Cardiac fibroblast (primary cell): ENCODE data around the gene CAMTA1.

ENCODE experiments used
- DNase-seq, 2 donors: peaks; one replicate each; pipeline versions ENCODE4 v3.0.0 to v3.0.0-alpha.2; 2010; ENCODE audit warnings: low read depth in 2 of 2
- H3K4me3 ChIP-seq, 2 donors: replicated peaks in 1 of 2; 1 replicate in 1 of 2; 2 replicates in 1 of 2; pipeline ENCODE4 v1.5.1; 2011; ENCODE audit warnings: low read depth in 2 of 2, low read length in 2 of 2, mild to moderate bottlenecking in 2 of 2, moderate library complexity in 1 of 2
- TF ChIP-seq, protein P1 (sequence below): IDR thresholded peaks from one replicate; pipeline ENCODE4 v1.5.1; 2011; ENCODE audit warnings: low read depth, mild to moderate bottlenecking, low read length, inconsistent platforms

The CAMTA1 gene

DNA sequence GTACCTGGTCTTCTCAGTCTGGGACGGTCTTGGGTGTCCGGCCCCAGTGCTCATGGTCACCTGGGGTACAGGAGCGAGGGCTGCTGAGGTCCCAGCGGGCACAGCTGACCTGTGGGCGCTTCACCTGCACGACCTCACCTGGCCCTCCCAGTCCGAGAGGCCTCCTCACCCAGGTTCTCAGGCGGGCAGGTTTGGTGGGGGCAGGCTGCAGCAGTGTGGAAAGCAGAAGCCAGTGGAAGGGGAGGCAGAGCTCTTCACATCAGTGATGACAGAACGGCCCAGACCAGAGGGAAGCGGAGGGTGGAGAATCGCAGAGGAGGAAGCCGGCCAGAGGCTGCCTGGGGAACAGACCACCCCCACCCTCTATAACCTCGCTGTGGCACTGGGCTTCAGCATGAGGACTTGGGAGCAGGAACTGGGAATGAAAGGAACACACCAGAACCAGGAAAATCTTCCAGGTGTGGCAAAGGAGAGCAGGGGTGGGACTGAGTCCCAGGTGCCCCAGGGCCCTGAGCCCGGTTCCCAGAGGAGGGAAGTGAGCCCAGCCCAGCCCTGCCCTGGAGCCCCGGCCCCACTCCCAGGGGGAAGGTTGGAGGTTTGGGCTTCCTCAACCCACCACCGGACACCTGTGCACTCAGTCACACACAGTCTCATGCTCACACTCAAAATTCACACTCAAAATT, 720.7 kb downstream of the CAMTA1 start:
- H3K4me3 ChIP-seq: no peak overlapping the region
- no peak for DNase-seq
- TF ChIP-seq, protein P1, sequence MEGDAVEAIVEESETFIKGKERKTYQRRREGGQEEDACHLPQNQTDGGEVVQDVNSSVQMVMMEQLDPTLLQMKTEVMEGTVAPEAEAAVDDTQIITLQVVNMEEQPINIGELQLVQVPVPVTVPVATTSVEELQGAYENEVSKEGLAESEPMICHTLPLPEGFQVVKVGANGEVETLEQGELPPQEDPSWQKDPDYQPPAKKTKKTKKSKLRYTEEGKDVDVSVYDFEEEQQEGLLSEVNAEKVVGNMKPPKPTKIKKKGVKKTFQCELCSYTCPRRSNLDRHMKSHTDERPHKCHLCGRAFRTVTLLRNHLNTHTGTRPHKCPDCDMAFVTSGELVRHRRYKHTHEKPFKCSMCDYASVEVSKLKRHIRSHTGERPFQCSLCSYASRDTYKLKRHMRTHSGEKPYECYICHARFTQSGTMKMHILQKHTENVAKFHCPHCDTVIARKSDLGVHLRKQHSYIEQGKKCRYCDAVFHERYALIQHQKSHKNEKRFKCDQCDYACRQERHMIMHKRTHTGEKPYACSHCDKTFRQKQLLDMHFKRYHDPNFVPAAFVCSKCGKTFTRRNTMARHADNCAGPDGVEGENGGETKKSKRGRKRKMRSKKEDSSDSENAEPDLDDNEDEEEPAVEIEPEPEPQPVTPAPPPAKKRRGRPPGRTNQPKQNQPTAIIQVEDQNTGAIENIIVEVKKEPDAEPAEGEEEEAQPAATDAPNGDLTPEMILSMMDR: no peak

DNA sequence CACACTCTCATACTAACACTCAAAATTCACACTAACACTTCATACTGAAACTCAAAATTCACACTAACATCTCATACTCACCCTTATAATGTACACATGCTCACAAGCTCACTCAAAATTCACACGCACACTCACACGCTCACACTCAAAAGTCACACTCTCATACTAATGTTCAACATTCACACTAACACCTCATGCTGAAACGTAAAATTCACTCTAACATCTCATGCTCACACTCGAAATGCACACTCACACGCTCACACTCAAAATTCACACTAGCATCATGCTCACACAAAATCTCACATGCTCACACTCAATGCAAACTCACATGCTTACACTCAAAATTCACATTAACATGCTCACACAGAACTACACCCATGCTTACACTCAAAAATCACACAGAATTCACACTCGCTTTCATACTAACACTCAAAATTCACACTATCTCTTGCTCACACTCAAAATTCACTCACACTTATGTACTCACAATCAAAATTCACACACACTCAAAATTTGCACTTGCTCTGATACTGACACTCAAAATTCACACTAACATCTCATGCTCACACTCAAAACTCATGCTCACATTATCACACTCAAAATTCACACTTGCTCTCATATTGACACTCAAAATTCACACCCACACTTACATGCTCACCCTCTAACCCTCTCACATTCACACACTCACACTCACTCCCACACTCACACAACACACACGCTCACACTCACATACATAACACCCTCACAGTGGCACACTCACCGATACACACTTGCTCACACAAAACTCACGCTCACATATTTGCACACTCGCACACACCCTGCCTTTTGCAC, 721.4 kb downstream of the CAMTA1 start:
- TF ChIP-seq, protein P1: no peak
- no peak for DNase-seq
- H3K4me3 ChIP-seq: no peak overlapping the region

DNA sequence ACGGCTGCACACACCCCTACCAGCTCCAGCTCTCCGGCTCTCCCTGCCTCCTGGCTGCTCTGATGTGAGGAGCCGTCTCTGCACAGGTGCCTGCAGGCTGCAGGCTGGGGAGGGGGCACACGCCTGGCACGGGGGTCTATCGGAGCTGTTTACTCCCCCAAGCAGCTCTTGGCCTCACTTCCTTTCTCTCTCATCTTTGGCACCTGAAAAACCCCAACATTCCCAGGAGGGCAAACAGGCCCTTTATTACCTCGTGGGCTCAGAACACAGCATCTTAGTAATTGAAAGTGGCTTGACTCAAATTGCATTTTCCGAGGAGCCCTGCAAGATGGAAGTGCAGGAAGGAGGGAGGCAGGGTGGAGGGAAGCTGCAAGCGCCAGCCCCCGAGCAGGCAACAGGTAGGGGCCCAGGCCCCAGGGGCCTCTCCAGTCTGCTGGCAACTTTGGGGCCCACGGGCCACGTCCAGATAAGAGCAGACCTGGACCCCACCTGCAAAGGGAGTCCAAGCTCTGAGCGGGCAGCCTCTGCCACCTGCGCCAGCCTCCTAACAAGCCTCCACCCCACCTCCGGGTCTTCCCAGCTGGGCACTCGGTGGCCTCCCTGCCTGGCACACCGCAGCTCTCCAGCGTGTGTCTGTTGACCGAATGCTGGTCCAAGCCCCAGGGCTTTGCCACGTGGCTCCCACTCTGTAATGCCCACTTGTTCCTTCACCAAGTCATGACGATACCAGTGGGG, 722.2 kb downstream of the CAMTA1 start:
- no peak for DNase-seq
- H3K4me3 ChIP-seq: no peak overlapping the region
- TF ChIP-seq, protein P1: no peak

DNA sequence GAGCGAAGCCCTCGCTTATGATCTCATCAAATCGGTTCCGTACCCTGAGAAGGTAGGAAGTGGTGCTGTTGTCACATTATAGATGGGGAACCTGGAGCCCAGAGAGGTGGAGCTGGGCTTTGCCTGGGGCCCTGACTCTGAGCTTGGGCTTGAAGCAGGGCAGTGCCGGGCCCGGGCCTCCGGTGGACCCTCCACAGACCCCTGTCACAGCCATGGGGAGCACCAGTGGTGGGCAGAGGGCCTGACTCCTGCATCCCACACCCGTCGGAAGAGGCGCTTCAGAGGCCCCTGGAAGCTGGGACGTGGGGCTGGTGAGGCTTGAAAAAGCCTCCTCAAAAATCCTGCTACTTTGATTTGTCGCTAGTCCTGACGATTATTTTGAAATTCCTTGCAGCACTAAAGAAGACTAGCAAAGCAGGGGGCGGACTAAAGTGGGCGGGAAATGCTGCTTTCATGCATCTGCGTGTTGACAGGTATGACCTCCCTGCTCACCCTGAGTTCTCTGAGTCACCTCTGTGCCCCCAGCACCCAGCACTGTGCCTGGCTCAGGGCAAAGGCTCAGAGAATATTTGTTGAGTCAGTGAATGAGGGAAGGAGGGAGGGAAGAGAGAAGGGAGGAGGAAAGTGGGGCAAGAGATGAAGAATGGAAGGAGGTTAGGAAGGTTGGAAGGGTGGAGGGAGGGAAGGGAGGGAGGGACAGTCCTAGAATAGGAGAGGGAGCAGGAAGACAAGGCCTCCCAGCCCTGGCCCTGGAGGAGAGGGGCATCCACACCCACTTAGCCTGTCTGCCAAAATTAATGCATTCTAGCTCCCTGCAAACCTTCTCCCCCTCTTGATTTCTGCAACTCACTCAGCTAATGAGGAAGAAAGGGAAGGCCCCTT, 723.0 kb downstream of the CAMTA1 start:
- H3K4me3 ChIP-seq: no peak overlapping the region
- no peak for DNase-seq
- TF ChIP-seq, protein P1: no peak

DNA sequence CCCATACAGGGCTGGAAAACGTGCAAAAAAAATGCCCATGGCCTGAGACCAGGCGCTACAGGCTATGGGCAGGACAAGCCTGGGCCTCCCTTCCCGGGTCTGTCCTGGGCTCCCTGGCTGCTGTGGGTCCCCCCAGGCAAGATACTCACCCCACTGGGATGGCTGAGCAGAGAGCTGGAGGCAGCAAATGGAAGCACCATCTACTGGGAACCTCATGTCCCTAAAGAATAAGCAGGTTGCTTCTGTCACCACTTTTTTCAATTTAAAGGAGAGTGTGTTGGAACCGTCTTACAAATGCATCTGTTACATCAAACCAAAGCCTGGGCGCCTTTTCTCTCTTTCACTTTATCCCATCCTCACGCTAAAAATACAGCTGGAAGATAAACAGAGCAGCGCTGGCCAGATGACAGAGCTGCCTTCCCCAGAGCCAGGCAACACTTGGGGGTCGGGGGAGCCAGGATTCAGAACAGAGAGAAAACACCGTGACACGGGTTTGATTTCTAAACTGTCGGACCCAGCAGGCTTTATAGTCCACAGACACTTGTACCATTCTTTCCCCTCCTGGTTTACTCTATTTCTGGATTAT, 723.8 kb downstream of the CAMTA1 start:
- TF ChIP-seq, protein P1: no peak
- H3K4me3 ChIP-seq: no peak overlapping the region
- DNase-seq: no peak

DNA sequence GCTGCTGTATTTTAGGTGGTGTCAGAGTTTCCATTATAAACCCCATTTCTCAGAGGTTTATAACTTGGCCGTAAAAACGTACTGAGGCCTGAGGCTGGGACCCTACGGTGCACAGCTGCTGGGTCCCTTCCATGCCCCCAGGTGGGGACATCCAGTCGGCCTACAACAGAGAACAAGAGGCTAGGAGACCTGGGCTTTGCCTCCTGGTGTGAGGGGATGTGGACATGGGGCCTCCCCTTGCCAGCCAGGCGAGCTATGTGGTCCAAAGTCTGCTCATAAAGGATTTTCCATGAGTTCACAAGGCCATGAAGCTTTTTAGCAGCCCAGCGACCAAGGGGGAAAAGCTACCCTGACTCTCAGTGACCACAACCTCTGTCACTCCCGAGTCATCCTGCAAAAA, 724.3 kb downstream of the CAMTA1 start:
- no peak for DNase-seq
- H3K4me3 ChIP-seq: no peak overlapping the region
- TF ChIP-seq, protein P1: no peak
